VCaP (cell line): ENCODE results near the gene ADGRE1.
"Not testable (repeated sequence)": the region's sequence is repeated elsewhere in the genome, so short reads cannot be mapped to it uniquely, and the experiment has no call there.

Experiments
- H3K27ac ChIP-seq: fragments of 450-650 bp; 2 replicates; pipeline ENCODE4 v1.5.1; 2017
- TF ChIP-seq, protein P1 (sequence below): fragments of 450-650 bp; conservative IDR thresholded peaks from 2 replicates; pipeline ENCODE4 v1.5.1; 2017; ENCODE audit warnings: mild to moderate bottlenecking, moderate library complexity

Gene ADGRE1

DNA sequence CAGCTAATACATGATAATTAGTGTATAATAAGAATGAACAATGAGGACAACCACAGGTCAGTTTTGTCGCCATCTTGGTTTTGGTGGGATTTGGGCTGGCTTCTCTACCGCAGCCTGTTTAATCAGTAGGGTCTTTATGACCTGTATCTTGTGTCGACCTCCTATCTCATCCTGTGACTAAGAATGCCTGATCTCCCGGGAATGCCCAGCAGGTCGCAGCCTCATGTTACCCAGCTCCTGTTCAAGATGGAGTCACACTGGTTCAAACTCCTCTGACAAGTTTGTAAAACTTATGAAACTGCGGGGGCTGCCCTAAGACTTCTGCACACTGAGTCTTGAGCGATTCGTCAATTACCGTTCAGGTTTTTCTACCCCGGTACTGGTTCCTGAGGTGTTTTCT lies 21.5 kb upstream of the ADGRE1 start:
- H3K27ac ChIP-seq = no peak overlapping the region
- TF ChIP-seq, protein P1, sequence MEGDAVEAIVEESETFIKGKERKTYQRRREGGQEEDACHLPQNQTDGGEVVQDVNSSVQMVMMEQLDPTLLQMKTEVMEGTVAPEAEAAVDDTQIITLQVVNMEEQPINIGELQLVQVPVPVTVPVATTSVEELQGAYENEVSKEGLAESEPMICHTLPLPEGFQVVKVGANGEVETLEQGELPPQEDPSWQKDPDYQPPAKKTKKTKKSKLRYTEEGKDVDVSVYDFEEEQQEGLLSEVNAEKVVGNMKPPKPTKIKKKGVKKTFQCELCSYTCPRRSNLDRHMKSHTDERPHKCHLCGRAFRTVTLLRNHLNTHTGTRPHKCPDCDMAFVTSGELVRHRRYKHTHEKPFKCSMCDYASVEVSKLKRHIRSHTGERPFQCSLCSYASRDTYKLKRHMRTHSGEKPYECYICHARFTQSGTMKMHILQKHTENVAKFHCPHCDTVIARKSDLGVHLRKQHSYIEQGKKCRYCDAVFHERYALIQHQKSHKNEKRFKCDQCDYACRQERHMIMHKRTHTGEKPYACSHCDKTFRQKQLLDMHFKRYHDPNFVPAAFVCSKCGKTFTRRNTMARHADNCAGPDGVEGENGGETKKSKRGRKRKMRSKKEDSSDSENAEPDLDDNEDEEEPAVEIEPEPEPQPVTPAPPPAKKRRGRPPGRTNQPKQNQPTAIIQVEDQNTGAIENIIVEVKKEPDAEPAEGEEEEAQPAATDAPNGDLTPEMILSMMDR = no peak

DNA sequence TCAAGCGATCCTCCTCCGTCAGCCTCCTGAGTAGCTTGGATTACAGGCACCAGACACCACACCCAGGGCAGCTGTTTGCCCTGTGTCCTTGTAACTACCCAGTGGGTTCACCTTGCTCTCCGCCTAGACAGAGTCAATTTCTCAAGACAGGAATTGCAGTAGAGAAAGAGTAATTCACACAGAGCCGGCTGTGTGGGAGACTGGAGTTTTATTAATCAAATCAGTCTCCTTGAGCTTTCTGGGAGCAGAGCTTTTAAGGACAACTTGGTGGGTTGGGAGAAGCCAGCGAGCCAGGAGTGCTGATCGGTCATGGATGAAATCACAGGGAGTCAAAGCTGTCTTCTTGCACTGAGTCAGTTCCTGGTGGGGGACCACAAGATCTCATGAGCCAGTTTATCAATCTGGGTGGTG lies 20.6 kb upstream of the ADGRE1 start:
- no peak overlapping the region for H3K27ac ChIP-seq
- TF ChIP-seq, protein P1 = no peak

- TF ChIP-seq, protein P1 = no peak
- no peak overlapping the region for H3K27ac ChIP-seq
Observed at GRCh38 chr19:6868351-6868750, 19.0 kb upstream of the ADGRE1 start.

- H3K27ac ChIP-seq = not testable (repeated sequence)
Observed at GRCh38 chr19:6869151-6869882, 18.1 kb upstream of the ADGRE1 start.

DNA sequence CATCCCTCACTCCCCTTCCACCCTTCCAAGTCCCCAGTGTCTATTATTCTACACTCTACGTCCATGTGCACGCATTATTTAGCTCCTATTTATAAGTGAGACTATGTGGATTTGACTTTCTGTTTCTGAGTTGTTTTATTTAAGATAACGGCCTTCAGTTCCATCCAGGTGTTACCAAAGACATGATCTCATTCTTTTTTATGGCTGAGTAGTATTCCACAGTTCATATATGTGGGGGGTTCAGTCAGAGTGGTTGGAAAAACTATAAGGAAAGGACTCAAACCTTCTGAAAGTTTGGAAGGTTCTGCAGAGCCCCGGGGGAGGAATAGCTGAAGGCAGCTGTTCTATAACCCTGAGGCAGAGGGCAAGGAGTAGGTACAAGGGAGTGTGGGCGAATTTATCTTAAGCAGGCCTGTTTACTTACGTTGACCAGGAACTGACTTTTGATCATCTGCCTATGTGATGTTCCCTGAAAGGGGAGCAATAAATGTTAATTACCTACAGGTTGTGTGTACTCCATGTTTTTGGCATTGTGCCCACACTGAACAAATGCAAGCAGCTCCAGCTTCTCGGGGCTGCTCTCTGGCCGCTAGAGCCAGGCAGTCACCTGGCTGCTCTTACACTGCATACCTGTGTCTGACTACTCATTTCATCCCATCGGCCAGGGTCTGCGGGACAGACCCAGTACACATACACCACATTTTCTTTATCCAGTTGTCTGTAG lies 13.5 kb upstream of the ADGRE1 start:
- H3K27ac ChIP-seq = no peak overlapping the region
- TF ChIP-seq, protein P1 = no peak

GRCh38 chr19:6875218-6875617 lies 12.2 kb upstream of the ADGRE1 start:
- TF ChIP-seq, protein P1 = no peak
- no peak overlapping the region for H3K27ac ChIP-seq

- TF ChIP-seq, protein P1 = no peak
- no peak overlapping the region for H3K27ac ChIP-seq
Observed at GRCh38 chr19:6876748-6877147, 10.6 kb upstream of the ADGRE1 start.

DNA sequence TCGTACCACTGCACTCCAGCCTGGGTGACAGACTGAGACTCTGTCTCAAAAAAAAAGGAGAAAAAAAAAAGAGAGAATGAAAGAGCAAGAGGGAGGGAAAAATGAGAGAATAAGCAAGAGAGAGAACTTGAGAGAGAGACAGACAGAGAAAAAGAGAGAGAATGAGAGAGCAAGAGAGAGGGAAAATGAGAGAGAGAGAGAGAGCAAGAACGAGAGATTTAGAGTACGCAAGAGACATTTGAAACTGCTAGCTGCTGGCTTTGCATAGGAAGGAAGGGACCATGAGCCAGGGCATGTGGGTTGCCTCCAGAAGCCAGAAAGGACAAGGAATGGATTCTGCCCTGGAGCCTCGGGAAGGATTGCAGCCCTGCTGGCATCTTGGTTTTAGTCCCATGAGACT lies 9.6 kb upstream of the ADGRE1 start:
- TF ChIP-seq, protein P1 = no peak
- H3K27ac ChIP-seq = no peak overlapping the region
